GM23248 (cell line): ENCODE data around the gene KNSTRN. TPM values are rescaled to one million over a fixed set of nuclear protein-coding genes. Genes with fewer than 3 reads are reported as not detected.

Source experiments
- DNase-seq: peaks from one replicate; pipeline ENCODE4 v3.0.0-alpha.2; 2015
- H2AFZ ChIP-seq: fragments of 200-600 bp; sonication (generic); 2 replicates; pipeline ENCODE4 v1.6.1; 2016; ENCODE audit warnings: antibody characterized with exemption
- H3F3A ChIP-seq: fragments of 200-600 bp; sonication (generic); 2 replicates; pipeline ENCODE4 v1.6.1; 2016; ENCODE audit warnings: mild to moderate bottlenecking, antibody characterized with exemption, mixed run types; ENCODE audit not compliant: insufficient read depth
- H3K27ac ChIP-seq: fragments of 200-600 bp; sonication (generic); 2 replicates; pipeline ENCODE4 v1.5.1; 2016; ENCODE audit warnings: mild to moderate bottlenecking
- H3K27me3 ChIP-seq: fragments of 200-600 bp; sonication (generic); replicated peaks from 2 replicates; pipeline ENCODE4 v1.6.1; 2016; ENCODE audit warnings: mild to moderate bottlenecking; ENCODE audit not compliant: insufficient read depth
- H3K36me3 ChIP-seq: fragments of 200-600 bp; sonication (generic); 2 replicates; pipeline ENCODE4 v1.6.1; 2016; ENCODE audit warnings: low read depth, mild to moderate bottlenecking
- H3K4me1 ChIP-seq: fragments of 200-600 bp; sonication (generic); 2 replicates; pipeline ENCODE4 v1.6.1; 2016; ENCODE audit warnings: mild to moderate bottlenecking; ENCODE audit not compliant: insufficient read depth
- H3K4me2 ChIP-seq: fragments of 200-600 bp; sonication (generic); one replicate; pipeline ENCODE4 v1.6.1; 2016; ENCODE audit warnings: mild to moderate bottlenecking; ENCODE audit not compliant: unreplicated experiment
- H3K4me3 ChIP-seq: fragments of 200-600 bp; sonication (generic); 2 replicates; pipeline ENCODE4 v1.5.1; 2016; ENCODE audit warnings: mild to moderate bottlenecking
- H3K79me2 ChIP-seq: fragments of 200-600 bp; sonication (generic); 2 replicates; pipeline ENCODE4 v1.6.1; 2016; ENCODE audit warnings: mild to moderate bottlenecking; ENCODE audit not compliant: insufficient read depth
- H3K9ac ChIP-seq: fragments of 200-600 bp; sonication (generic); 2 replicates; pipeline ENCODE4 v1.6.1; 2016; ENCODE audit warnings: mild to moderate bottlenecking
- H3K9me2 ChIP-seq: fragments of 200-600 bp; sonication (generic); 2 replicates; pipeline ENCODE4 v1.6.1; 2016; ENCODE audit warnings: mixed run types, mild to moderate bottlenecking, moderate library complexity; ENCODE audit not compliant: insufficient read depth
- H3K9me3 ChIP-seq: fragments of 200-600 bp; sonication (generic); one replicate; pipeline ENCODE4 v1.6.1; 2017; ENCODE audit warnings: low read depth
- H4K20me1 ChIP-seq: fragments of 200-600 bp; sonication (generic); 2 replicates; pipeline ENCODE4 v1.6.0; 2016; ENCODE audit not compliant: insufficient read depth
- EZH2 ChIP-seq: fragments of 200-600 bp; sonication (generic); IDR thresholded peaks from 2 replicates; pipeline ENCODE4 v1.6.1; 2018; ENCODE audit warnings: antibody characterized with exemption, mild to moderate bottlenecking; ENCODE audit not compliant: insufficient read depth, poor library complexity, severe bottlenecking
- EZH2phosphoT487 ChIP-seq: fragments of 200-600 bp; sonication (generic); IDR thresholded peaks from 2 replicates; pipeline ENCODE4 v1.6.1; 2018; ENCODE audit warnings: antibody characterized with exemption, moderate library complexity, mild to moderate bottlenecking, low read depth; ENCODE audit not compliant: insufficient read depth
- WGBS, 2 experiments: methylation state at CpG; one replicate each; pipeline ENCODE4 v1.1.6; 2015 to 2017; ENCODE audit warnings: low lambda C conversion rate in 2 of 2, low coverage in 1 of 2; ENCODE audit errors: missing lambda C conversion rate in 2 of 2; 5-methylcytosine and 5-hydroxymethylcytosine counted together
- in situ Hi-C: fragments of 300-500 bp; cut with MboI; formaldehyde crosslinking; loops from 2 replicates; pipeline ENCODE4 v1.15.0; 2020
- polyA plus RNA-seq: library from polyadenylated mRNA; unstranded; fragments of >200 nt; fragmentation: Nextera tagmentation; extraction: Ambion mirVana; gene quantifications from 2 replicates; pipeline ENCODE4 v1.2.1, GENCODE V29; 2016
- total RNA-seq: library from RNA; depleted of rRNA; stranded (reverse); fragments of >200 nt; shearing (Covaris generic); gene quantifications from 2 replicates; pipeline ENCODE4 v1.2.3, GENCODE V29; 2014

KNSTRN gene
- total and polyA plus RNA-seq, 2 experiments from 2014 or later: 31.1 to 37.7 TPM

- WGBS, 2 experiments: 1 to 4% methylated on average over 10 of the region's 10 CpGs
- no peaks in the 10 kb centered on the region for H3K9me3 ChIP-seq
- H3K4me3 ChIP-seq: peak overlapping the region; percentile 17
- H3K79me2 ChIP-seq: no peaks in the 10 kb centered on the region
- H2AFZ ChIP-seq: peak overlapping the region; percentile 45
- no peaks in the 10 kb centered on the region; the same call in 1 of the 2 replicates for H3K27me3 ChIP-seq
- H4K20me1 ChIP-seq: no peaks in the 10 kb centered on the region
- H3K9ac ChIP-seq: peak overlapping the region; percentile 24; the same call in 1 of the 2 replicates
- H3K27ac ChIP-seq: peak overlapping the region; percentile 17
- DNase-seq: peak; percentile 95
- in situ Hi-C loops: no loop called here
- peak overlapping the region; percentile 56 for H3K4me2 ChIP-seq
- TF ChIP-seq EZH2: no peak
- TF ChIP-seq EZH2phosphoT487: no peak
- peaks cover 10% of the 10 kb centered on the region for H3K4me1 ChIP-seq
- H3F3A ChIP-seq: peaks cover 15% of the 10 kb centered on the region
- no peaks in the 10 kb centered on the region for H3K36me3 ChIP-seq
- no peaks in the 10 kb centered on the region for H3K9me2 ChIP-seq
These were observed 47.8 kb downstream of the KNSTRN start for GRCh38 chr15:40430271-40430805.

GRCh38 chr15:40435023-40435709 is 52.6 kb downstream of the KNSTRN start:
- no peak for DNase-seq
- 55 to 58% methylated on average over 20 of the region's 20 CpGs for WGBS, 2 experiments
- no peak overlapping the region for H3K4me2 ChIP-seq
- no peaks in the 10 kb centered on the region for H4K20me1 ChIP-seq
- peaks cover 9% of the 10 kb centered on the region for H3F3A ChIP-seq
- H3K27me3 ChIP-seq: peaks cover 16% of the 10 kb centered on the region
- no peak overlapping the region for H3K4me3 ChIP-seq
- no peak overlapping the region for H3K27ac ChIP-seq
- H3K9ac ChIP-seq: no peak overlapping the region
- no peaks in the 10 kb centered on the region for H3K79me2 ChIP-seq
- H3K9me2 ChIP-seq: no peaks in the 10 kb centered on the region
- no peaks in the 10 kb centered on the region for H3K9me3 ChIP-seq
- TF ChIP-seq EZH2 (no peak), EZH2phosphoT487 (no peak)
- in situ Hi-C loops: no loop called here
- no peaks in the 10 kb centered on the region for H3K36me3 ChIP-seq
- H2AFZ ChIP-seq: no peak overlapping the region
- H3K4me1 ChIP-seq: peaks cover 16% of the 10 kb centered on the region

GRCh38 chr15:40435710-40436089 is 53.2 kb downstream of the KNSTRN start:
- Histone ChIP-seq H3K4me1 (peaks cover 14% of the 10 kb centered on the region; the same call in 1 of the 2 replicates), H3K4me3 (peak overlapping the region; percentile 58), H3F3A (peaks cover 6% of the 10 kb centered on the region; the same call in 1 of the 2 replicates), H3K36me3 (no peaks in the 10 kb centered on the region), H3K79me2 (no peaks in the 10 kb centered on the region), H3K9me3 (no peaks in the 10 kb centered on the region), H3K27me3 (peaks cover 16% of the 10 kb centered on the region), H3K4me2 (peak overlapping the region; percentile 85), H3K9ac (no peak overlapping the region), H3K9me2 (no peaks in the 10 kb centered on the region), H3K27ac (no peak overlapping the region), H4K20me1 (no peaks in the 10 kb centered on the region), H2AFZ (peak overlapping the region; percentile 60)
- TF ChIP-seq EZH2phosphoT487: 0 out of 2 replicates have a peak, but pooled peaks have one; percentile 22
- TF ChIP-seq EZH2: peak; percentile 38
- DNase-seq: no peak
- in situ Hi-C loops: no loop called here
- 16% methylated on average over 14 to 15 of the region's 15 CpGs for WGBS, 2 experiments

- peaks cover 14% of the 10 kb centered on the region; the same call in 1 of the 2 replicates for H3K4me1 ChIP-seq
- H3F3A ChIP-seq: no peaks in the 10 kb centered on the region
- in situ Hi-C loops: no loop called here
- peaks cover 16% of the 10 kb centered on the region for H3K27me3 ChIP-seq
- no peaks in the 10 kb centered on the region for H3K79me2 ChIP-seq
- WGBS, 2 experiments: 0 to 5% methylated on average over 18 to 39 of the region's 39 CpGs
- peak; percentile 48 for DNase-seq
- no peaks in the 10 kb centered on the region for H3K9me2 ChIP-seq
- no peaks in the 10 kb centered on the region for H3K36me3 ChIP-seq
- H3K9me3 ChIP-seq: no peaks in the 10 kb centered on the region
- no peaks in the 10 kb centered on the region for H4K20me1 ChIP-seq
- H3K9ac ChIP-seq: no peak overlapping the region
- H3K27ac ChIP-seq: no peak overlapping the region
- H3K4me3 ChIP-seq: peak overlapping the region; percentile 58
- peak overlapping the region; percentile 85 for H3K4me2 ChIP-seq
- no peak for TF ChIP-seq EZH2phosphoT487
- TF ChIP-seq EZH2: no peak
- peak overlapping the region; percentile 60 for H2AFZ ChIP-seq
These were observed 53.8 kb downstream of the KNSTRN start for GRCh38 chr15:40436116-40436891.
